Kidney capillary endothelial cell (primary cell): ENCODE measurements around the gene PCDH9.
A peak's percentile ranks its signal among the peaks of the same experiment; 100 is the strongest.

Experiments
- DNase-seq: peaks from one replicate; pipeline ENCODE4 v3.0.0-alpha.2; 2018; ENCODE audit warnings: low spot score

PCDH9 gene

DNA sequence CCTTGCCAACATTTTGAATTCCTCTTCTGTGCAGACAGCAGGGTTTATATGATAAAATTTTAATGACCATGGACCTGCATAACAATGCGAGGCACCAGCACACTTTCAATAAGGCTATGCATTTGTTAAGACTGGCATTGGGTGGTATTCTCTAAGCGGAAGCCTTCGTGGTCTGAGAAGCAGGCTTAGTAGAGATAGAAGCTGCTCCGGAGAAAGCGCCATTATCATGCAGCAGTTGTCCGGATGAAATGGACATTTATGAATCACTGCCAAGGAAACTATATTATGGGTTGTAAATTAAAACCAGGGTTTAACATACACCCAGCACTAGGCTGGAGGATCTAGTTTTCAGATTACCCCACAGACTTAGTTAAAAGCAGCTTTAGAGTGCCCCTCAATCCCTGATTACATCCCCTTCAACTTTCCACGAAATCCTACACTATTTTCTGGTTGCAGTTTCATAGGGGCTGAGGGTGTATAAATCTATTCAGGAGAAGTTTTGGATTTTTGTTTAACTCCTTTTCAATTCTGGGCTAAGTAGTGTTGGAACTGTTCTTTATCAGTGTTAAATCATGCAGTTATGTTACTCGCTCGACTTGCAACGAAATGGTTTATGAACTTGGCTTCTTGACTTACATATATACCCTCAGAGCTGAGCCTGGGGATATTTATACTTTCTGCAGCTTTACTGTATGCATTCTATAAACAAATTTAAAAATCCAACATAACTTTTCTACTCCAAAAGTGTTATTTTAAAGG, 193.3 kb downstream of the PCDH9 start:
- no peak for DNase-seq

DNA sequence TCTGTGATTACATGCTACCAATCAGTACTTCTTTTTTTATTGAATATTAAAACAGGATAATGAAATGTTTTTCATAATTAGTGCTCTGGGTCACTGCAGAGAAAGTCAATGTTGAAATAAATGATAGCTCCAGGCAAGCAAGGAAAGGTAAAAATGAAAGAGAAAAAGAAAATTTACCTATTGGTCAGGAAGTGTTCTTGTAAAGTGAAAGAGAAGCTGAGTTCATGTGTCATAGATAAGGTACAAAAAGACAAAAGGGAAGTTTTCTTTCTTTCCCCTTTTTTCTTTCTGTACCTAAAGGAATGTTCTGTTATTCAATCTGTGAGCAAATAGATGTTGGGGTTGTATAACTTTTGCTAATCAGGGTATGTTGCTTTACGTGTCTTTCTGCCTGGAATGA, 197.0 kb downstream of the PCDH9 start:
- no peak for DNase-seq

DNA sequence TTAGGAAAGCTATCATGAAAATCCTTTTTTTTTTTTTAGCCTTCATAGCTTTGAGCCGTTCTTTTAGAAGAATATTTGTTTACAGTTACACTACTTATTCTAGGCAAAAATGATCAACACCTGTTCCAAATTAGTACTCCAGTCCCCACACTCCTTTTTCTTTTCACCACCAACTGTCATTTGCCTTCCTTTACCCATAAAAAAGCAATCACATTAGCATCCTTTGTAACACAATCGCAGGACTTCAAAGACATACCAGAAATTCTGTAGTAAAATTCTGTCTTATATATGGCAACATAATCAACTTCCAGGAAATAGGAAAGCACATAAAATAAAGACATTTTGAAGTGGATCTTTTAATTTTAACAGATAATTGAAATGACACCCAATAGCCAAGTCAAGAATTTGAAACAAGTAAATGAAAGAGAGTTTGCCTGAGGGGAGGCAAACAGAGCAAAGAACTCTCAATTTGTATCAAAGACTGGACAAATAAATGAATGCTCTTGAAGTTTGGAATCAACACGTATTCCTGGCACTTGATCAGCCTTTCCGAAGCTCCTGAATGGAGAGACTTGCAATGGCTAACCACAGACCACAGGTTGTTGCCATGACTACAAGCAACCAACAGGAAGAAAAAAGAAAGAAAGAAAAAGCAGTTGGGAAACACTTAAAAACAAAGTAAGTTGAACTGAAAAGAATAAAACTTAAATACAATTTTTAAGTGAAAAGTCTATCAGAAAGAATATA, 206.8 kb downstream of the PCDH9 start:
- DNase-seq, result no peak

DNA sequence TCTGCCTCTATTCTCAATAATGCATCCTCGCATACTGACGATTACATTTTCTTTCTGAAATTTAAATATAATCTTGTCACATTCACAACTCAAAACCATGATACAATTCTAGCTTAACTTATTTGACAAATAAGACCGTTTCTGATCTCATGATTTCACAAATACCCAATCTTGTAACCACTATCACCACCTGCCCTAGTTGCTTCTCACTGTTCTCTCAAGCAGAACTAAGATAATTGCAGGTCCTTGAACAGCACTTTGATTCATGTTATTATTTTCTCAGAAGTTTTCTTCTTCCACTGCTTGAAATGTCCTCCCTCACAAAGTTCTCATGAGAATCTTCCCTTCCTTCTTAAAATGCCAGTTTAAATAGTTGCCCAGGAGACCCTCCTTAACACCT, 211.4 kb downstream of the PCDH9 start:
- no peak for DNase-seq

DNA sequence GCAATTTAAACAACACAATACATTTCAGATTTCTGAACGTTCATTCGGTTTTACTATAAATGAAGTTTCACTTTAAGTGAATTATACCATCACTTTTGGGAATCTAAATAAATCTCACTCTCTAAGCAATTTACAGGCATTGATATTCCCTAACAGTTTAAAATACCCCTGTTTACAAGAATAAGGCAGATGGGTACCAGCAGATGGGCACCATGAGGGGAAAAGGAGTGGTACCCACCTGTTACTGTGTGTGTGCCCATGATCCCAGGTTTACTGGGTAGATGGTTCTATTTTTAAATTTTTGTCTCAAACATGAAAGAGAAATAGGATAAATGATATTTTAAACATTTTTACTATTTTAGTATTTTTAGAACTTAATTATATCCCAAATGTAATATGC, 212.9 kb downstream of the PCDH9 start:
- no peak for DNase-seq

DNA sequence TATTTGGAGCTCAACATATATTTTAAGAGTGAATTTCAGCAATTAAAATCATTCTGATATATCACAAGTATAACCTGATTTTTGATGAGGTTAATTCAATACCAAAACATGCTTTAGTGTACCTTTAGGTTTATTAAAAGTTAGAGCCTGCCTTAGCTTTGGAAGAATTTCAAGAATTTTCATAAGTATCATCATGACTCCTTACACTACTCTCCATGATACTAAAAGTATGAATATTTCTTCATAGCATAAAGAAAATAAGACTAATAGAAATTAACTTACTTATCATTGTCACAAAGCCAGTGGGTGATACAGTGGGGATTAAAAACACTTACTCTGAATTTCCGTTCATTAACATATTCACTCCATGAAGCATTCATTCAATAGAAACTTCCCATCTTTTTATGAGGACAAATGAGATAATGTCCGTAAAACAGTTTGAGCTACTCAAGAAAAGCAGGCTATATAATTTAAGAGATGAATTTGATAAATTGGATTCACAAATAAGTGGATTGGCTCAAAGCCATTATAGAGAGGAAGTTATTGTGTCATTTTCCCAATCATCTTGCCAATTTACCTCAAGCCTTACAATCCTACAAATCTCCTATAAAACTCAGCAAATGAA, 214.0 kb downstream of the PCDH9 start:
- DNase-seq, result no peak

DNA sequence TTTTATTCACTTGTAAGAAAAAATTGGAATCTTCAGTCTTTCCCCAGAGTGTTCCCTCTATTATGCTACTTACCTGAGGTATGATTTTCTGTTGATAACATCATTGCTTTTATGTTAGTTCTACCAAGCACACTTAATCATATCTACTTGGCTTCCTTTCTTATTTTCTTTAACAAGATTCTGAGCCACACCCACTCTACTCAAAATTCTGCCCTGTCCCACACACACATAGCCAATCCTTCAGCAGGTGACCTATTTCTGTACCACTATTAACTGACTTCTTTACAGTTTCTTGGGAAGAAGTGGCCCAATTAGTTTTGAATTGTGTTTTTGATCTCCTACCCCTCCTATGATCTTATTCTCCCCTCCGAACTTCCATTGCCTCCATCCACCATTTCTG, 215.7 kb downstream of the PCDH9 start:
- no peak for DNase-seq

DNA sequence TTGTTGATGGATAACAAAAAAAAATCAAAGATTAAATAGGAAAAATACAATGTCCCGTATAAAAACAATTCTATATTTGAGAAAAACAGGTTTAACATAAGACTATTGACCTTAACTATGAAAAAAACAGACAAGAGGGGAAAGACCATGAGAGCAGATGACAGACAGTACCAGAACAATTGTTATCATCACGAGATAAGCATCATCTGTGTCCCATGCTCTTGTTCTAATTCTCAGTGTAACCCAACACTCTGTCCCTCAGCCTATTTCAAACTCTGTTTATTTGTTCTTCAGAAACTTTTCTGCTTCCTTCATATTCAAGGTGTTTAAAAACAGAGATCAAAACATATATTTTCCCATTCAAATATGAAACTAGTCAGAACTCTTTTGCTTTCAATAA, 216.4 kb downstream of the PCDH9 start:
- no peak for DNase-seq

DNA sequence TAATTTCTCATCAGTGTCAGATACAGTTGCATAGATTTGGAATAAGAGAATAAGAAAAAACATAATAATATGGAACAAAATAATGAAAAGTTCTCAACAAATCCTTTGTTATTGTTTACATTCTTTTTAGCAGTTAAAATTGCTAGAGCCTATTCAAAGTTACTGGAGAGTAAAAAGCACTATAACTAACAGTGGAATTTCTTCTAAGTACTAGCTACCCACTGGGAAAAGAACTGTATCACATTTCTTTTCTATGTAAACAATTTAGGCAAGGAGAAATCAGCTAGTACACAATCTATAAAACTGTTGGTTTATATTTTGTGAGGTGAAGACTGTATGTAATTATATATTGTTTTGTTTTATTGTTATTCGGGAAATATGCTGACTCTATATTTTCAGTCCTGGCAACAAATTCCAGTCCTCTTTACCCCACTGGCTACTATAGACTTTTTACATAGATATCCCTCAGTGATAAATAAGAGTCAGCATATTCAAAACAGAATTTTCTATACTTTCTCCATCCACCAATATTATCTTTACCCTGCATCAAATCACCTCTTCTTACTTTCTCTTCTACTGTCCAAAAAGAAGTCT, 222.0 kb downstream of the PCDH9 start:
- DNase-seq, result no peak

DNA sequence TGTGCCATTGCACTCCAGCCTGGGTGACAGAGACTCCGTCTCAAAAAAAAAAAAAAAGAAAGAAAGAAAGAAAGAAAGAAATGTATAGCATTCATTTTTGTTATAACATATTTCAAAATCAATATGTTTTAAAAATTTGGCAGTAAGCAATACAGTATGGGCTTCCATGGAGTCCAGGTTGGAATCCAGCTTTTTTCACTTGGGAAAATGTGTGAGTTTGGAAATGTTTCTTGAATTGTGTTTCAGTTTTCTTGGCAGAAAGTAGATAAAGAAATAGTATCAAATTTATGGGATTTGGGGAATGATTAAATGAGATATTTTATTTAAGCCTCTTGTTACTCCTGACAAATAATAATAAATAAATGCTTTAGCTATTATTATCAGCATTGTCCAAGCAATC, 225.6 kb downstream of the PCDH9 start:
- DNase-seq, result no peak

DNA sequence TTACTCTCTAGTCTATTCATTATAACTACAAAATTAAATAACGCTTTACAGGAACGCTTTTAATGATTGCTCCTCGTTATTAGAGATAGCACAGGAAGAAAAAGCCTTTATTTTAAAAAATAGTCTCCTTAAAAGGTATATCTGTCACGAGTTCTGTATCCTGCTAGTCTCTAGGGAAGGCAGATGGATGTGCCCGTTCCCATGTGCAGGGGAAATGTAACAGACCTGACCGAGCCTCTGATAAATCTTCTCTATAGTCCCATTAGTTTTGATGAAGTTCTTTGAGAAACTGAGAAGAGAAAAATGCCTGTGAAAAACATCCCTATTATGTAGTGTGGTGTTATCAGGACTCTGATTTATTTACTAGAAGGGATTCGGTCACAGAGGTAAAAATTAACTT, 226.4 kb downstream of the PCDH9 start:
- no peak for DNase-seq

DNA sequence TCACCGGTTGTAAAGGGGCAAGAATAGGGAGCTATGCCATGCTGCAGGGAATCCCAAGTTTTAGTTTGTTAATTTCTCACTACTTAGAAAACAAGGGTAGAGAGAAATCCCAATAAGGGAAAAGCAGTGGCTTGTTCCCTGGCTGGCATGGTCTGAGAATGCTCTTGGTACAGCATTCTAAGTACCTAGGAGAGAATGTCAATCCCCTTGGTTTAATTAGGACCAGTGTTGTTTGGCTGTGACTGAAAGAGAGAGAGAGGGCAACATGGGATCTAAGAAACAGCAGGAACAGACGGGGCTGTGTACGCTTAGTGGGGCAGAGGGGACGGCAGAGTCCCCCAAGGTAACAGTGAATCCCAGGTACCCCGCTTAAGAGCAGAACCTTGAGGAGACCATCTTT, 228.8 kb downstream of the PCDH9 start:
- no peak for DNase-seq

DNA sequence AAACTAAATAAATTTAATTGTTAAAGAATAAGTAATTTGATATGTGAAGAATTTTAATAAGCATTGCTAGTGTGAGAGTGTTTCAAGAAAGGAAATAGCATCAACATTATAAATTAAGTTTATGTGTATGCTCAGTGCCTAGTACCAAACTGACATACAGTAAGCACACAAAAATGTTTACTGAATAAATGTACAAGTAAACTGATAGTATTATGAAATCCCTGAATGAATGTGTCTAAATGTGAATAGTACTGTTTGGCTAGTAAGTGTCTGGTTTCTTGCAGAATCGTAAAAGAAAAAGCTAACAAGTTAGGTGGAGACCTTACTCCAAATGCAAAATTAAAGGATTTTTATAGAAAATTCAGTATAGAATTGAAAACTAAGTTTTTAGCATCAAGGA, 233.6 kb downstream of the PCDH9 start:
- DNase-seq, result no peak

DNA sequence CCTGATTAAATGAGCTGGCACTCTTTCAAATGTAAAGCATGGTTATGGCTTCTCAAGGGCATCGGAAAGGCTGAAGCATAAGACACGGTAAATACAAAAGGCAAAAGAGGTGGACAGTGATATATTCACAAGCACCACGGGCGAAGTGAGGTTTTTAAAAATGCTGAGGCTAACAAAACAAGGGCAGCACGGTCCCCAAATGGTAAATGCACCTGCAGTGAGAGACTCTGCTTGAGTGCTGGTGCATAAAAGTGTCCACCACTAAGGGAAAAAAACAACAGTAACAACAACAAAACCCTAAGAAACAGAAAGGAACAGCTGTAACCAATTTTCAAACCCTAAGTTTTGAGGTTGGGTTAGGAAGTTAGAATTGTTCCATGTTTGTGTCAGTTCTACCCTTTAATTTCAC, 234.9 kb downstream of the PCDH9 start:
- DNase-seq, result no peak

DNA sequence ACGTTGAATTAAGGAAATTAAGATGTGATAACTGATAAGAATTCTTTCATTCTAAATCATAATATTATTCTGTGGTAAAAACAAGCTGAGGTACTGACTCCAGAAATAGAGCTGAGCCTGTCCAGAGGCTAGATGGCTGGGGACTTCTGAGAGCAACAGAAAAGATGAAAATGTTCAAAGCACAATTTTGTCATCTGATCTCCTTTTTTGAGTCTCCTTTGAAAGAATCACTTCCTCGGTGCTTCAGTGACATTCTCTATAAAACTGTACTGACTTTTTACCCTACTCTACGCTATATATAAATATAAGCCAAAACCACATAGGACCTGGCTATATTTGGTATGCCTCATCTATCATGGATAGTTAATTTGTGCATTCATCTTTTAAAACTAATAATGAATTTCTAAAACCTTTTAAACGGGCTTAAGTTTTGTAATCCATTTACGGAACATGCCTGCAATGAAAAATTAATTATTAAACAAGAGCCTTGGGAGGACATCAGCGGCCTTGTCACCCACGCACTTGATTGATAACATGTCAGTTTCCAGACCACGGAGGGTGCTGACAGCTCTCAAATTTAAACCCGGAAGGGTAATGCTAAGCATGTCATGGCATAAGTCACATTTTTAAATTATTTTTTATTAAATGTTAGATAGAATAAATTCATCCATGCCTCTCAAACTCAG, 235.5 kb downstream of the PCDH9 start:
- no peak for DNase-seq

DNA sequence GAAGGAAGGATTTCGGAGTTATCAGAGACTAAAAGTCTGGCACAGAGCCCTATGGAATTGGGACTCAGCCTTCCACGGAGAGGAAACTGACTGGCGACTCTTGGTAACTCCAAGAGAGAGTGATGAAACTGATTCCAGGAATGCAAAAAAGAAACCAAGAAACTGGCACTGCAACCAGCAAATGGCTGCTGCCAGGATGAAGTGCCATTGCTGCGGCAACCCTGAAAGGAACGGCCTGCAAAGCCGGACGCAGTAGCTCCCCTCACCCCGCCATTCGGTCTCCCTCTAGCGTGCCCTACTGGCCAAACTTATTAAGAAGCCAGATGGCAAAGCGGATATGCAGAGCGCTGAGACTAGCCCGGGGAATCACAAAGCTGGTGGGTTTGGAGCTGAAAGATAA, 236.0 kb downstream of the PCDH9 start:
- peak; percentile 22 for DNase-seq

DNA sequence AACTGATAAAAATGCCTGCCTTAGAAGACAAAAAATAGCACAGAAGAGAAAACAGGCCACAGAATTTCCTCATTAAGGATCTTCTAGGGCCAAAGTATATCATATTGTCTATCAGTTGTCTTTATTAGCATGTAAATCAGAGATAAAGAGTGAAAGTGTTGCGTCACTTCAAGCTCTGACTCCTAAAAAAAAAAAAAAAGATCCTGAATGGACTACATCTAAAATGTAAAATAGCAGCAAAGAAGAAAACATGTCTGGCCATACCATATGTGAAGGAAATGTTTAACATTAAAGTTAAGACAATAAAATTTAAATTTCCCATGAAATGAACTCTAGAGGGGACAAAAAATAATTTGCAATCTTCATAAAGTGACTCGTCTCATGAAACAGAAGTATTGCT, 237.4 kb downstream of the PCDH9 start:
- no peak for DNase-seq

DNA sequence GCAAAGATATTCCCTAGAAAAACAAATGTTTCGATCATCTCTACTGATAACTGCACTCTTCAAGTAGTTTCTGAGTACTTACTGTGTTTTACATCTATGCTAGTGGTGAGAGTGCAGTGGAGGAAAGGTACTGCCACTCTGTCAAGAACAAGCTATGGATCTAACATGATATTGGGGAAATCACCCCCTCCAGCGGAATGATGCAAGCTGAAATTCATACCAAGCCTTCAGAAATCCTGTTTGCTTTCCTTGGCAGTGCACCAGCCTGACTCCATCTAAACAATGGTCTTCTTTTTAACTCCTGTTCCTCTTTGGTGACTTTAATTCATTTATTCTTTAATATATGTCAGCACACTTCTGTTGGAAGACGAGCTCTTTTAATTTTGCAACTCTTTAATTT, 238.0 kb downstream of the PCDH9 start:
- no peak for DNase-seq

DNA sequence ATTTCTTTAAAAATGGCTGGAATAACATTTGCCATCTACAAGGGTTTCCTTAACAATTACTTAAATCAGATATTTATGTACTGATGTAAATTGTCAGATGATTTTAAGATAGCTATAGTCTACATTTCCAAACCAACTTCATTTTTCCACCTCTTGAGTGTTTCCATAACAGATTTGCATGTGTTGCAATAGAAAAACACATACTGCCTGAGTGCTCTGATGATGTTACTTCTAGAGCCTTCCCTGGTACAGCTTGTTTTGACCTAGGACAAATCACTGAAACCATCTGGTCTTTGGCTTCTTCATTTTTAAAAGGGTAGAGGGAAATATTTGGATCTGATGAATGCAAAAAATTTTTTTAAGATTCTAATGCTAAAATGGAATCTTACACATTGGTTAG, 245.9 kb downstream of the PCDH9 start:
- DNase-seq, result no peak

DNA sequence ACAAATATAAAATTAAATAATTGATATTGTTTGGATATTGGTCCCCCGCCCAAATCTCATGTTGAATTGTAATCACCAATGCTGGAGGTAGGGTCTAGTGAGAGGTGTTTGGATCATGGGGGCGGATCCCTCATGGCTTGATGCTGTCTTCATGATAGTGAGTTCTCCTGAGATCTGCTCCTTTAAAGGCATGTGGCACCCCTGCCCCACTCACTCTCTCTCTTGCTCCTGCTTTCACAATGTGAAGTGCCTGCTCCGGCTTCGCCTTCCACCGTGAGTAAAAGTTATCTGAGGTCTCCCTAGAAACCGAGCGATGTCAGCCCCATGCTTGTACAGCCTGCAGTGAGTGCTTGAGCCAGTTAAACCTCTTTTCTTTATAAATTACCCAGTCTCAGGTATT, 248.2 kb downstream of the PCDH9 start:
- no peak for DNase-seq

DNA sequence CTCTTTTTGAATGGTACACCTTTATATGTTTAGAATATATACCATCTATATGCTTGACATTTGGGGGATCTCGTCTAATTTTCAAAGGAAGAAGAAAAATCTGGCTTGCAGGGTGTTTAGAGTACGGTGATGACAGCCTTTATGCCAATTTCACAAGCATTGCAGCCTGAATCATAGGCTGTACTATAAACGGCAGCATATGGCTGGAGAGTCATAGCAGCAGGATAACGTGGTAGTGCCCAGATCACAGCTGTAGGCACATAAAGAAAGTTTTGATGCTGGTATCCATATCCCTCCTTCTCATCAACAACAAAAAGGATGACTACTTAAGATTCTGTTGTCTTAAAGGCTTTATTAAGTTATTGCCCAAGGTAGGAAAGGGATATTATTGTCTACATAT, 253.0 kb downstream of the PCDH9 start:
- no peak for DNase-seq

DNA sequence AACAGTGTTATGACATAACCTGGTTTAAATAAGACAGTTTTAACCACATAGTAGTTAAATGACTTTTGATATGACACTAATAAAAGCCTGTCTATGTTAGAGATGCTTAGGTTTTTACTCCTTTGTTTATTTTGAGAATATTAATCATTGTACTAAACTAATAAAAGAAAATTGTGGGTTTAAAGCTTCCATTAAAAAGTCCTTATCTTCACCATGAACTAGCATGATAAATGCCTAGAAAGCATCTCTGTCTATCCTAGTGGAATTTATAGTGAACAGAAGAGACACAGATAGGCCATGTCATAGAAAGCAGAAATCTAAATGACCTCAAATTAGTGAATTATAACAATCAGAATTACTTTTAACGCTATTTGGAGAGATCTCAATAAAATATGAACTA, 255.2 kb downstream of the PCDH9 start:
- DNase-seq, result no peak
